Stimulated activated CD8-positive, alpha-beta memory T cell treated with anti-CD3 and anti-CD28 coated beads, Interleukin-7, amount 100 ng/mL, for 4 hours (primary cell): Measurements from ENCODE around the gene L3HYPDH.
A peak's percentile ranks its signal among the peaks of the same experiment; 100 is the strongest.

Experiments used
- DNase-seq, 2 donors: peaks; one replicate each; pipeline ENCODE4 v3.0.0-alpha.2; 2020; ENCODE audit warnings: low read depth in 2 of 2

The L3HYPDH gene

GRCh38 chr14:59483819-59484638 lies at the start of gene L3HYPDH, which contains the start of gene JKAMP:
Gene L3HYPDH (minus strand): TSS chr14:59484408. CDS start chr14:59484316, 92 bp downstream.
Gene JKAMP (plus strand): TSS chr14:59484517. CDS start chr14:59484590, 73 bp downstream.
- DNase-seq: peak; percentile 97 to 98

- DNase-seq: no peak
These were observed 48.2 kb upstream of the L3HYPDH start for GRCh38 chr14:59532419-59532818.

GRCh38 chr14:59530349-59530748 lies 46.1 kb upstream of the L3HYPDH start:
- DNase-seq: no peak

- no peak for DNase-seq
These were observed 45.0 kb upstream of the L3HYPDH start for GRCh38 chr14:59529189-59529588.

- no peak for DNase-seq
These were observed 36.0 kb upstream of the L3HYPDH start for GRCh38 chr14:59520224-59520623.

GRCh38 chr14:59511916-59512575 lies 27.8 kb upstream of the L3HYPDH start:
- DNase-seq: no peak

- no peak for DNase-seq
These were observed 26.8 kb upstream of the L3HYPDH start for GRCh38 chr14:59510966-59511365.

- no peak for DNase-seq
These were observed 25.8 kb upstream of the L3HYPDH start for GRCh38 chr14:59510001-59510400.

GRCh38 chr14:59509101-59509500 lies 24.9 kb upstream of the L3HYPDH start:
- DNase-seq: no peak

GRCh38 chr14:59507752-59508103 lies 23.5 kb upstream of the L3HYPDH start:
- no peak for DNase-seq

- DNase-seq: peak in 1 of 2 donors; percentile 7
These were observed 23.0 kb upstream of the L3HYPDH start for GRCh38 chr14:59507063-59507751.

- no peak for DNase-seq
These were observed 19.0 kb upstream of the L3HYPDH start for GRCh38 chr14:59503256-59503655.

GRCh38 chr14:59500732-59501131 lies 16.5 kb upstream of the L3HYPDH start:
- no peak for DNase-seq

GRCh38 chr14:59492384-59492783 lies 8.2 kb upstream of the L3HYPDH start:
- DNase-seq: no peak

- DNase-seq: no peak
These were observed 6.5 kb upstream of the L3HYPDH start for GRCh38 chr14:59490756-59491155.

GRCh38 chr14:59484639-59485175 lies 499 bp upstream of the L3HYPDH start:
- no peak for DNase-seq

- no peak for DNase-seq
These were observed 845 bp downstream of the L3HYPDH start for GRCh38 chr14:59483363-59483762.

GRCh38 chr14:59482541-59483331 lies 1.5 kb downstream of the L3HYPDH start:
- no peak for DNase-seq

GRCh38 chr14:59481871-59482540 lies 2.2 kb downstream of the L3HYPDH start:
- no peak for DNase-seq

GRCh38 chr14:59481407-59481806 lies 2.8 kb downstream of the L3HYPDH start:
- DNase-seq: no peak

GRCh38 chr14:59480166-59480565 lies 4.0 kb downstream of the L3HYPDH start:
- no peak for DNase-seq
